OCI-LY3 (cell line): ENCODE data around the gene TIAM2.

Source experiments
- H2AFZ ChIP-seq: fragments of 200-600, 300-600 bp; shearing (Covaris generic); 2 replicates; pipeline ENCODE4 v1.6.0; 2014; ENCODE audit warnings: antibody characterized with exemption, low read depth, low read length
- H3K27ac ChIP-seq: fragments of 200-600, 300-600 bp; sonication (generic); 2 replicates; pipeline ENCODE4 v1.5.1; 2014; ENCODE audit warnings: mild to moderate bottlenecking, low read length, moderate library complexity, mixed read lengths
- H3K27me3 ChIP-seq: fragments of 200-600, 300-600 bp; sonication (generic); 2 replicates; pipeline ENCODE4 v1.6.1; 2014; ENCODE audit warnings: low read depth, low read length, mixed read lengths
- H3K36me3 ChIP-seq: fragments of 200-600, 300-600 bp; sonication (generic); replicated peaks from 2 replicates; pipeline ENCODE3; 2014; ENCODE audit warnings: low read depth, low read length, mixed read lengths
- H3K4me1 ChIP-seq: fragments of 300-600, 200-600 bp; sonication (generic); 2 replicates; pipeline ENCODE4 v1.6.1; 2014; ENCODE audit warnings: low read length, mixed read lengths
- H3K4me2 ChIP-seq: fragments of 200-600, 300-600 bp; sonication (generic); 2 replicates; pipeline ENCODE4 v1.6.1; 2014; ENCODE audit warnings: low read length, mixed read lengths
- H3K4me3 ChIP-seq: fragments of 300-600, 200-600 bp; sonication (generic); 2 replicates; pipeline ENCODE4 v1.5.1; 2014; ENCODE audit warnings: antibody characterized with exemption, mild to moderate bottlenecking, low read length, moderate library complexity
- H3K79me2 ChIP-seq: fragments of 300-600, 200-600 bp; shearing (Covaris generic); 2 replicates; pipeline ENCODE4 v1.6.1; 2014; ENCODE audit warnings: mild to moderate bottlenecking, low read length, mixed read lengths
- H3K9ac ChIP-seq: fragments of 300-600, 200-600 bp; shearing (Covaris generic); 2 replicates; pipeline ENCODE4 v1.6.0; 2014; ENCODE audit warnings: mild to moderate bottlenecking, low read length, moderate library complexity
- H3K9me3 ChIP-seq: fragments of 200-600, 300-600 bp; shearing (Covaris generic); 2 replicates; pipeline ENCODE4 v1.6.1; 2014; ENCODE audit warnings: low read length, mixed read lengths; ENCODE audit not compliant: insufficient read depth
- H4K20me1 ChIP-seq: fragments of 200-600, 300-600 bp; sonication (generic); 2 replicates; pipeline ENCODE4 v1.6.1; 2016; ENCODE audit warnings: low read length, mixed read lengths; ENCODE audit not compliant: insufficient read depth
- EZH2phosphoT487 ChIP-seq: fragments of 200-600 bp; shearing (Covaris generic); IDR thresholded peaks from 2 replicates; pipeline ENCODE4 v1.6.1; 2018; ENCODE audit warnings: antibody characterized with exemption, mixed run types, low read depth
- TF ChIP-seq, protein P1 (sequence below): fragments of 200-600, 300-600 bp; sonication (generic); IDR thresholded peaks from 2 replicates; pipeline ENCODE4 v1.5.1; 2014; ENCODE audit warnings: antibody characterized with exemption, low read length, low read depth

Gene TIAM2

DNA sequence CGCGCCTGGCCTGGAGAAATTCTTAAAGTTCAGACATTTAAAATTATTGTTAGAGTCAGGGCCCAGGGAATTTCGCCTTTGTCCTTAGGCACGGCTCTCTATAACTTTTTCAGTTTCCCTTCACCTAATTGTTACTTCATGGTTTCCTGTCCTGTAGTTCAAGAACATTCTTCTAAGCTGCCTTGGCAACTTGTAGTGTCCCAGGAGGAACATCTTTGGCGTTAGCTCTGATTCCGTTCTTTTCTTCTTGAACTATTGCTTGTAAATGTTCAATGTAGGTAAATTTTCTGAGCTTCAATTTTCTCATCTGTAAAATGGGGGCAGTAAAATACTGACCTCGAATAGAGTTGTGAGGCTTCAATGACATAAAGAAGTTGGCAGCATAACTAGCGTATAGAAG is 41.8 kb downstream of the TIAM2 start:
- no peak for TF ChIP-seq EZH2phosphoT487
- TF ChIP-seq, protein P1, sequence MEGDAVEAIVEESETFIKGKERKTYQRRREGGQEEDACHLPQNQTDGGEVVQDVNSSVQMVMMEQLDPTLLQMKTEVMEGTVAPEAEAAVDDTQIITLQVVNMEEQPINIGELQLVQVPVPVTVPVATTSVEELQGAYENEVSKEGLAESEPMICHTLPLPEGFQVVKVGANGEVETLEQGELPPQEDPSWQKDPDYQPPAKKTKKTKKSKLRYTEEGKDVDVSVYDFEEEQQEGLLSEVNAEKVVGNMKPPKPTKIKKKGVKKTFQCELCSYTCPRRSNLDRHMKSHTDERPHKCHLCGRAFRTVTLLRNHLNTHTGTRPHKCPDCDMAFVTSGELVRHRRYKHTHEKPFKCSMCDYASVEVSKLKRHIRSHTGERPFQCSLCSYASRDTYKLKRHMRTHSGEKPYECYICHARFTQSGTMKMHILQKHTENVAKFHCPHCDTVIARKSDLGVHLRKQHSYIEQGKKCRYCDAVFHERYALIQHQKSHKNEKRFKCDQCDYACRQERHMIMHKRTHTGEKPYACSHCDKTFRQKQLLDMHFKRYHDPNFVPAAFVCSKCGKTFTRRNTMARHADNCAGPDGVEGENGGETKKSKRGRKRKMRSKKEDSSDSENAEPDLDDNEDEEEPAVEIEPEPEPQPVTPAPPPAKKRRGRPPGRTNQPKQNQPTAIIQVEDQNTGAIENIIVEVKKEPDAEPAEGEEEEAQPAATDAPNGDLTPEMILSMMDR: no peak
- Histone ChIP-seq H3K4me1 (no peaks in the 10 kb centered on the region), H3K27ac (no peak overlapping the region), H4K20me1 (no peaks in the 10 kb centered on the region), H3K36me3 (no peaks in the 10 kb centered on the region), H3K79me2 (no peaks in the 10 kb centered on the region), H2AFZ (no peak overlapping the region), H3K9ac (no peak overlapping the region), H3K9me3 (no peaks in the 10 kb centered on the region), H3K4me3 (no peak overlapping the region), H3K27me3 (no peaks in the 10 kb centered on the region), H3K4me2 (no peak overlapping the region)

DNA sequence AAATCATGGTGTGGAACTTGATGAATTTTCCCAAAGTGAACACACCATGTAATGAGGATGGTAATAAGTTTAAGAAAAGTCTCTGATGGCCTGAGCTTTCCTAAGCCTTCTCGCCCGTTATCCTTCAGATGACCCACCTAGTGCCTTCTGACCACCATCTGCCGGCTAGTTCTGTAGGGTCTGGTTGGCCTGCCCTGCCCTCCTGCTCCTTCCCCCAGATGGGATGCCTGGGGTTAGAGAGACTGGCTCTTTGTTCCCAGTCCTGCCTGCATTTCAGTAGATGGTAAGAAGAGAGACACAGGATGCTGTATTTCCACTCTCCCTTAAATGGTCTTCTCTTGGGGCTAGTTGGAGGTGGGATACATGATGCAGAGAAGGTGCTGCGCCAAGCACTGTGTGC is 43.0 kb downstream of the TIAM2 start:
- Histone ChIP-seq H3K27me3 (no peaks in the 10 kb centered on the region), H4K20me1 (no peaks in the 10 kb centered on the region), H2AFZ (no peak overlapping the region), H3K79me2 (no peaks in the 10 kb centered on the region), H3K27ac (no peak overlapping the region), H3K4me1 (no peaks in the 10 kb centered on the region), H3K9me3 (no peaks in the 10 kb centered on the region), H3K4me2 (no peak overlapping the region), H3K4me3 (no peak overlapping the region), H3K9ac (no peak overlapping the region), H3K36me3 (no peaks in the 10 kb centered on the region)
- TF ChIP-seq, protein P1: no peak
- no peak for TF ChIP-seq EZH2phosphoT487

DNA sequence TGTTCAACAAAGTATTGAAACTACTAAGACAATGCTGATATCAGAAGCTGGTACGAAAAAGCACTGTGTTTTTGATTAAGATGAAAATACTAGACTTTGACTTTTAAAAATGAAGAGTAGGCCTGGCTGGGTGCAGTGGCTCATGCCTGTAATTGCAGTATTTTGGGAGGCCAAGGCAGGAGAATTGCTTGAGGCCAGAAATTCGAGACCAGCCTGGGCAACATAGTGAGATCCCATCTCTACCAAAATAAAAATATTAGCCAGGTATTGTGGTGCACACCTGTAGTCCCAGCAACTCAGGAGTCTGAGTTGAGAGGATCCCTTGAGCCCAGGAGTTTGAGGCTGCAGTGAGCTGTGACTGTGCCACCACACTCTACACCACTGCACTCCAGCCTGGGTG is 43.4 kb downstream of the TIAM2 start:
- H3K9ac ChIP-seq: no peak overlapping the region
- no peaks in the 10 kb centered on the region for H3K79me2 ChIP-seq

GRCh38 chr6:155039618-155040017 is 44.5 kb downstream of the TIAM2 start:
- H4K20me1 ChIP-seq: no peaks in the 10 kb centered on the region
- H3K27ac ChIP-seq: no peak overlapping the region
- no peaks in the 10 kb centered on the region for H3K9me3 ChIP-seq
- no peak overlapping the region for H3K9ac ChIP-seq
- no peaks in the 10 kb centered on the region for H3K4me1 ChIP-seq
- TF ChIP-seq, protein P1: no peak
- no peak for TF ChIP-seq EZH2phosphoT487
- H3K4me2 ChIP-seq: no peak overlapping the region
- no peaks in the 10 kb centered on the region for H3K27me3 ChIP-seq
- H2AFZ ChIP-seq: no peak overlapping the region
- H3K36me3 ChIP-seq: no peaks in the 10 kb centered on the region
- no peak overlapping the region for H3K4me3 ChIP-seq
- no peaks in the 10 kb centered on the region for H3K79me2 ChIP-seq

More for the DNA sequence above, 43.4 kb downstream of the TIAM2 start:
- Histone ChIP-seq H3K36me3 (no peaks in the 10 kb centered on the region), H3K27me3 (no peaks in the 10 kb centered on the region), H3K9me3 (no peaks in the 10 kb centered on the region), H3K4me2 (no peak overlapping the region), H3K27ac (no peak overlapping the region), H3K4me1 (no peaks in the 10 kb centered on the region), H3K4me3 (no peak overlapping the region), H2AFZ (no peak overlapping the region), H4K20me1 (no peaks in the 10 kb centered on the region)
- TF ChIP-seq, protein P1: no peak
- TF ChIP-seq EZH2phosphoT487: no peak
